Liver (tissue), 9 donors: ENCODE results near the gene EEF1AKMT2. TPM values are rescaled to one million over a fixed set of nuclear protein-coding genes. Genes with fewer than 3 reads are reported as not detected.

ENCODE experiments used
- DNase-seq: peaks from one replicate; pipeline ENCODE4 v3.0.0-alpha.2; 2017; ENCODE audit warnings: low spot score
- H3K27ac ChIP-seq, 2 donors: one replicate each; pipeline ENCODE4 v1.7.0; 2013; ENCODE audit warnings: inconsistent platforms in 2 of 2, low read length in 2 of 2, control low read depth in 1 of 2, low read depth in 1 of 2, mild to moderate bottlenecking in 1 of 2
- H3K27me3 ChIP-seq, 4 donors: one replicate each; pipeline versions ENCODE4 v1.6.1 to v1.7.0; 2013; ENCODE audit warnings: low read length in 3 of 4, inconsistent platforms in 1 of 4, mild to moderate bottlenecking in 1 of 4, moderate library complexity in 1 of 4; ENCODE audit not compliant: control insufficient read depth in 4 of 4, insufficient read depth in 4 of 4
- H3K36me3 ChIP-seq, 4 donors: one replicate each; pipeline versions ENCODE4 v1.6.1 to v1.7.0; 2013; ENCODE audit warnings: low read length in 3 of 4, mild to moderate bottlenecking in 3 of 4, low read depth in 1 of 4, moderate library complexity in 1 of 4; ENCODE audit not compliant: control insufficient read depth in 4 of 4, insufficient read depth in 3 of 4
- H3K4me1 ChIP-seq, 4 donors: one replicate each; pipeline versions ENCODE4 v1.6.1 to v1.7.0; 2013; ENCODE audit warnings: low read length in 3 of 4, mild to moderate bottlenecking in 3 of 4, moderate library complexity in 1 of 4; ENCODE audit not compliant: control insufficient read depth in 4 of 4, insufficient read depth in 4 of 4
- H3K4me3 ChIP-seq, 3 donors: one replicate each; pipeline versions ENCODE4 v1.6.1 to v1.7.0; 2013; ENCODE audit warnings: low read length in 3 of 3, control low read depth in 1 of 3, low read depth in 1 of 3, mild to moderate bottlenecking in 1 of 3
- H3K9ac ChIP-seq, 2 donors: one replicate each; pipeline ENCODE4 v1.7.0; 2013; ENCODE audit warnings: low read length in 2 of 2, mild to moderate bottlenecking in 2 of 2, moderate library complexity in 2 of 2, control low read depth in 1 of 2, low read depth in 1 of 2
- H3K9me3 ChIP-seq, 4 donors: one replicate each; pipeline versions ENCODE4 v1.6.1 to v1.7.0; 2013; ENCODE audit warnings: low read length in 3 of 4; ENCODE audit not compliant: control insufficient read depth in 4 of 4
- EGR1 ChIP-seq, 2 donors: IDR thresholded peaks; 2 replicates each; pipeline ENCODE4 v1.6.1; 2016 to 2018; ENCODE audit warnings: antibody characterized with exemption in 2 of 2, low read depth in 2 of 2
- GABPA ChIP-seq, 2 donors: IDR thresholded peaks in 1 of 2; conservative IDR thresholded peaks in 1 of 2; 2 replicates each; pipeline ENCODE4 v1.6.1; 2016; ENCODE audit warnings: antibody characterized with exemption in 2 of 2, mild to moderate bottlenecking in 1 of 2, moderate library complexity in 1 of 2
- RAD21 ChIP-seq, 2 donors: IDR thresholded peaks; 2 replicates each; pipeline ENCODE4 v1.6.1; 2016; ENCODE audit warnings: antibody characterized with exemption in 2 of 2, mild to moderate bottlenecking in 2 of 2
- REST ChIP-seq: IDR thresholded peaks from 2 replicates; pipeline ENCODE4 v1.6.1; 2016; ENCODE audit warnings: antibody characterized with exemption, mild to moderate bottlenecking
- SP1 ChIP-seq: IDR thresholded peaks from 2 replicates; pipeline ENCODE4 v1.6.1; 2018; ENCODE audit warnings: antibody characterized with exemption, mild to moderate bottlenecking
- YY1 ChIP-seq: IDR thresholded peaks from 2 replicates; pipeline ENCODE4 v1.6.1; 2016; ENCODE audit warnings: antibody characterized with exemption, mild to moderate bottlenecking
- whole genome bisulfite sequencing: extraction: QIAGEN DNeasy Blood & Tissue Kit; methylation state at CpG from one replicate; pipeline ENCODE4 v1.1.7; 2013; 5-methylcytosine and 5-hydroxymethylcytosine counted together
- polyA plus RNA-seq, 2 donors: library from polyadenylated mRNA; stranded (reverse) in 1 of 2; unstranded in 1 of 2; fragments of 200-250 nt in 1 of 2; fragments of >200 nt in 1 of 2; fragmentation: Nextera tagmentation in 1 of 2; extraction: Ambion mirVana in 1 of 2; gene quantifications; one replicate each; pipeline versions ENCODE4 v1.2.1 to v1.2.3, GENCODE V29; 2013 to 2015
- total RNA-seq, 2 donors: library from RNA; depleted of rRNA; stranded (reverse); fragments of >200 nt; gene quantifications; one replicate each; pipeline ENCODE4 v1.2.3, GENCODE V29; 2014
- TF ChIP-seq, protein P1 (sequence below): fragments of 150-350 bp; IDR thresholded peaks from 2 replicates; pipeline ENCODE4 v1.5.1; 2017; ENCODE audit warnings: improper control_type of control experiment, low read depth, low read length; ENCODE audit not compliant: missing input control
- TF ChIP-seq, protein P2 (sequence below): IDR thresholded peaks from 2 replicates; pipeline ENCODE4 v1.6.1; 2016; ENCODE audit warnings: antibody characterized with exemption
- donor health status: healthy.
- donor health status: healthy.
- donor health status: healthy.
- donor health status: healthy.
- donor health status: healthy.

EEF1AKMT2 gene
- total and polyA plus RNA-seq, 4 donors: 5.9 to 12.7 (median 8.5) TPM

- Histone ChIP-seq H3K4me3 (no peak overlapping the region), H3K27ac (peak overlapping the region; percentile 61 to 64), H3K36me3 (no peaks in the 10 kb centered on the region), H3K9me3 (no peaks in the 10 kb centered on the region), H3K27me3 (no peaks in the 10 kb centered on the region), H3K9ac (peak overlapping the region; percentile 20 to 29), H3K4me1 (peaks cover 2 to 15% (median 11%) of the 10 kb centered on the region in 4 donors)
- WGBS: 64% methylated on average over 8 of the region's 8 CpGs
- DNase-seq: no peak
- TF ChIP-seq GABPA (IDR thresholded peaks at IDR 0.05 in 1 of 2, conservative IDR thresholded peaks at IDR 0.05 in 1 of 2) (no peak), RAD21 (IDR thresholded peaks at IDR 0.05) (no peak), EGR1 (IDR thresholded peaks at IDR 0.05; ENCODE audit: low read depth in 2 of 2) (no peak), REST (no peak)
- TF ChIP-seq, protein P1, sequence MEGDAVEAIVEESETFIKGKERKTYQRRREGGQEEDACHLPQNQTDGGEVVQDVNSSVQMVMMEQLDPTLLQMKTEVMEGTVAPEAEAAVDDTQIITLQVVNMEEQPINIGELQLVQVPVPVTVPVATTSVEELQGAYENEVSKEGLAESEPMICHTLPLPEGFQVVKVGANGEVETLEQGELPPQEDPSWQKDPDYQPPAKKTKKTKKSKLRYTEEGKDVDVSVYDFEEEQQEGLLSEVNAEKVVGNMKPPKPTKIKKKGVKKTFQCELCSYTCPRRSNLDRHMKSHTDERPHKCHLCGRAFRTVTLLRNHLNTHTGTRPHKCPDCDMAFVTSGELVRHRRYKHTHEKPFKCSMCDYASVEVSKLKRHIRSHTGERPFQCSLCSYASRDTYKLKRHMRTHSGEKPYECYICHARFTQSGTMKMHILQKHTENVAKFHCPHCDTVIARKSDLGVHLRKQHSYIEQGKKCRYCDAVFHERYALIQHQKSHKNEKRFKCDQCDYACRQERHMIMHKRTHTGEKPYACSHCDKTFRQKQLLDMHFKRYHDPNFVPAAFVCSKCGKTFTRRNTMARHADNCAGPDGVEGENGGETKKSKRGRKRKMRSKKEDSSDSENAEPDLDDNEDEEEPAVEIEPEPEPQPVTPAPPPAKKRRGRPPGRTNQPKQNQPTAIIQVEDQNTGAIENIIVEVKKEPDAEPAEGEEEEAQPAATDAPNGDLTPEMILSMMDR: no peak
- TF ChIP-seq, protein P2, sequence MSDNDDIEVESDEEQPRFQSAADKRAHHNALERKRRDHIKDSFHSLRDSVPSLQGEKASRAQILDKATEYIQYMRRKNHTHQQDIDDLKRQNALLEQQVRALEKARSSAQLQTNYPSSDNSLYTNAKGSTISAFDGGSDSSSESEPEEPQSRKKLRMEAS: no peak
These were observed 68.6 kb downstream of the EEF1AKMT2 start for GRCh38 chr10:124722798-124723783.

DNA sequence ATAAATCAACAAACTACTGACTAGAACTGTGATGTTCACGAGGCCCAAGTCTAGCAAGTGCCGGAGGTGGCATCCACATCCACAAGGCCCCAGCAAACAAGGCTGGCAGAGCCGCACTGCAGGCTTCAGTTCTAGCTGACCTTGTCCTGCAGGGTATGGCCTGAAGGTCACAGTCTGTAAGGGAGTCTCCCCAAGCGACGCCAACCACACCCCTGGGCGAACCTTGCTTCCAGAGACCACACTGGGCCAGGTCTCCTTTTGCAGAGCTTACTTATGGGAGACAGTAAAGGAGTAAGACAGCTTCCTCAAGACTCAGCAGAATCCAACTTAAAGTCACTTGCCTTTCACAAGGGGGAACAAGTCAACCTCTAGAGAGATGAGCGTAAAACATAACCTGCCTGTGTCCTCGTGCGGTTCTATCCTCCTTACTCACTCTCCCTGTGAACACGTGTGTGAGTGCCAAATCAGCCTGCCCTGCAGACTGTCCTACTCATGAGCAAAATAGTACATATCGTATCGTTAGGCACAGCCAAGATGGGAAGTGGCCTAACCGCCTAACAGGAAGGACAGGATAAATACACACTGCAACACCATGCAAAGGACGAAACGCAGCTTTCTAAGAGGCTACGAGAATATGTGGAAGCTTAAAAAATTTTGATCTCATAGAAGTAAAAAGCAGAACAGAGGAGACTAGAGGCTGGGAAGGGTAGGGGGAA lies 70.2 kb downstream of the EEF1AKMT2 start:
- Histone ChIP-seq H3K4me1 (peaks cover 2 to 21% (median 17%) of the 10 kb centered on the region in 4 donors), H3K4me3 (no peak overlapping the region), H3K27me3 (no peaks in the 10 kb centered on the region), H3K36me3 (no peaks in the 10 kb centered on the region), H3K9ac (no peak overlapping the region), H3K9me3 (no peaks in the 10 kb centered on the region), H3K27ac (peak overlapping the region; percentile 5 to 49)
- no peak for DNase-seq
- 62% methylated on average over 16 of the region's 16 CpGs for WGBS
- TF ChIP-seq YY1 (no peak), RAD21 (IDR thresholded peaks at IDR 0.05) (peak in 1 of 2 donors; percentile 14), SP1 (peak; percentile 18)
- TF ChIP-seq, protein P2: peak; percentile 30
